Progenitor cell of endocrine pancreas (in vitro differentiated cells): ENCODE data around the gene SETBP1. TPM values are rescaled to one million over a fixed set of nuclear protein-coding genes. Genes with fewer than 3 reads are reported as not detected.
A peak's percentile ranks its signal among the peaks of the same experiment; 100 is the strongest.

Experiments
- DNase-seq: peaks from one replicate; pipeline ENCODE4 v3.0.0; 2021; ENCODE audit warnings: low spot score; ENCODE audit not compliant: unreplicated experiment
- H3K27ac Mint-ChIP-seq: 2 replicates; pipeline ENCODE4 v1.8.0; 2021; ENCODE audit warnings: mild to moderate bottlenecking, moderate library complexity, mixed read lengths
- H3K27me3 Mint-ChIP-seq: 2 replicates; pipeline ENCODE4 v1.8.0; 2021; ENCODE audit warnings: mixed read lengths
- H3K36me3 Mint-ChIP-seq: 2 replicates; pipeline ENCODE4 v1.8.0; 2022; ENCODE audit warnings: mixed read lengths; ENCODE audit not compliant: insufficient read depth
- H3K4me1 Mint-ChIP-seq: 2 replicates; pipeline ENCODE4 v1.8.0; 2021; ENCODE audit warnings: low read depth, mixed read lengths
- H3K4me3 Mint-ChIP-seq: 2 replicates; pipeline ENCODE4 v1.8.0; 2021; ENCODE audit warnings: low read depth, mild to moderate bottlenecking, moderate library complexity, mixed read lengths
- H3K9me3 Mint-ChIP-seq: 2 replicates; pipeline ENCODE4 v1.8.0; 2021; ENCODE audit warnings: low read depth, mixed read lengths
- CTCF ChIP-seq: fragments of 200-600 bp; sonication (generic); IDR thresholded peaks from one replicate; pipeline ENCODE4 v1.5.0; 2021; ENCODE audit warnings: antibody characterized with exemption, mild to moderate bottlenecking; ENCODE audit not compliant: unreplicated experiment
- long read RNA-seq: library from polyadenylated mRNA; unstranded; transcript quantifications from one replicate; pipeline ENCODE4 v2.0.0, GENCODE V29; 2020
- total RNA-seq: library from RNA; stranded (reverse); gene quantifications from 2 replicates; pipeline ENCODE4 v1.2.1, GENCODE V29; 2021

SETBP1 gene
- total RNA-seq = 30.8 and 32.2 TPM in 2 replicates
- long read RNA-seq, partial matches to known transcripts = 0 of 16 reads
- long read RNA-seq, other reads (novel, unspliced or antisense) = 16 of 16 reads

GRCh38 chr18:44680273-44681075 lies at the start of gene SETBP1:
SETBP1 (plus strand) TSS chr18:44680888; CDS start chr18:44701347, 20,459 bp downstream.
- Mint-ChIP-seq H3K4me3 (no peak within 1 kb of the TSS), H3K27ac (peak within 1 kb of the TSS; percentile 82)

GRCh38 chr18:44632469-44633145 lies 48.1 kb upstream of the SETBP1 start:
- Mint-ChIP-seq H3K36me3 (no peaks in the 10 kb centered on the region), H3K27me3 (peaks cover 10% of the 10 kb centered on the region), H3K4me3 (no peak overlapping the region), H3K27ac (no peak overlapping the region), H3K4me1 (peaks cover 2% of the 10 kb centered on the region), H3K9me3 (no peaks in the 10 kb centered on the region)
- no peak for TF ChIP-seq CTCF
- DNase-seq = no peak

More at GRCh38 chr18:44680273-44681075, at the start of gene SETBP1:
- Mint-ChIP-seq H3K36me3 (no peaks in the 10 kb centered on the region), H3K4me1 (peaks cover 10% of the 10 kb centered on the region), H3K9me3 (no peaks in the 10 kb centered on the region), H3K27me3 (peaks cover 2% of the 10 kb centered on the region)
- peak; percentile 42 for DNase-seq
- TF ChIP-seq CTCF = no peak

GRCh38 chr18:44635546-44635945 lies 45.1 kb upstream of the SETBP1 start:
- peaks cover 4% of the 10 kb centered on the region for H3K4me1 Mint-ChIP-seq
- no peaks in the 10 kb centered on the region for H3K9me3 Mint-ChIP-seq
- no peak for TF ChIP-seq CTCF
- H3K4me3 Mint-ChIP-seq = no peak overlapping the region
- H3K36me3 Mint-ChIP-seq = no peaks in the 10 kb centered on the region
- H3K27ac Mint-ChIP-seq = no peak overlapping the region
- no peak for DNase-seq
- peaks cover under 1% of the 10 kb centered on the region for H3K27me3 Mint-ChIP-seq

GRCh38 chr18:44636241-44636640 lies 44.4 kb upstream of the SETBP1 start:
- Mint-ChIP-seq H3K27ac (no peak overlapping the region), H3K4me3 (no peak overlapping the region), H3K9me3 (no peaks in the 10 kb centered on the region), H3K4me1 (peaks cover 4% of the 10 kb centered on the region), H3K27me3 (peaks cover 4% of the 10 kb centered on the region), H3K36me3 (no peaks in the 10 kb centered on the region)
- TF ChIP-seq CTCF = no peak
- no peak for DNase-seq

GRCh38 chr18:44637210-44638033 lies 43.3 kb upstream of the SETBP1 start:
- Mint-ChIP-seq H3K4me3 (no peak overlapping the region), H3K9me3 (no peaks in the 10 kb centered on the region), H3K27ac (peak overlapping the region; percentile 23), H3K36me3 (no peaks in the 10 kb centered on the region), H3K4me1 (peaks cover 4% of the 10 kb centered on the region), H3K27me3 (peaks cover 4% of the 10 kb centered on the region)
- TF ChIP-seq CTCF = no peak
- DNase-seq = no peak
